Lower lobe of right lung (tissue), 2 donors: ENCODE data around the gene TEX35. TPM values are rescaled to one million over a fixed set of nuclear protein-coding genes. Genes with fewer than 3 reads are reported as not detected.

Source experiments
- ATAC-seq, 2 donors: fragments of 200-7000 bp; cut with Tn5 transposase; one replicate each; pipeline ENCODE4 v1.9.1; 2020 to 2022; ENCODE audit warnings: mild to moderate bottlenecking in 2 of 2, moderate library complexity in 2 of 2
- DNase-seq: peaks from one replicate; pipeline ENCODE4 v3.0.0-alpha.2; 2020
- H3K27ac ChIP-seq: fragments of 200-600 bp; one replicate; pipeline ENCODE4 v1.8.0; 2022
- H3K27me3 ChIP-seq: fragments of 200-600 bp; one replicate; pipeline ENCODE4 v1.8.0; 2022; ENCODE audit warnings: low read depth
- H3K36me3 ChIP-seq: fragments of 200-600 bp; one replicate; pipeline ENCODE4 v1.8.0; 2022; ENCODE audit warnings: mild to moderate bottlenecking
- H3K4me1 ChIP-seq: fragments of 200-600 bp; one replicate; pipeline ENCODE4 v1.8.0; 2022
- H3K4me3 ChIP-seq: fragments of 200-600 bp; one replicate; pipeline ENCODE4 v1.8.0; 2022; ENCODE audit warnings: mild to moderate bottlenecking
- H3K9me3 ChIP-seq: fragments of 200-600 bp; one replicate; pipeline ENCODE4 v1.8.0; 2022
- intact Hi-C: fragments of 100-400 bp; cut with DNase I; formaldehyde crosslinking; loops from one replicate; pipeline ENCODE4 v1.11.0; 2022
- total RNA-seq: library from RNA; stranded (reverse); fragmentation: NEBNext Ultra II Directional; extraction: Animal tissue kit (Norgen Biotek cat#: 25700); gene quantifications from one replicate; pipeline ENCODE4 v1.2.1, GENCODE V29; 2021
- TF ChIP-seq, protein P1 (sequence below): fragments of 200-600 bp; IDR thresholded peaks from one replicate; pipeline ENCODE4 v1.8.0; 2022; ENCODE audit warnings: antibody characterized with exemption, mild to moderate bottlenecking
- donor health status: DM: no; HTN: yes; CAD: no; lungs with severe emphysema.

TEX35 gene
- total RNA-seq, 1 donor from 2014 or later, result not detected

DNA sequence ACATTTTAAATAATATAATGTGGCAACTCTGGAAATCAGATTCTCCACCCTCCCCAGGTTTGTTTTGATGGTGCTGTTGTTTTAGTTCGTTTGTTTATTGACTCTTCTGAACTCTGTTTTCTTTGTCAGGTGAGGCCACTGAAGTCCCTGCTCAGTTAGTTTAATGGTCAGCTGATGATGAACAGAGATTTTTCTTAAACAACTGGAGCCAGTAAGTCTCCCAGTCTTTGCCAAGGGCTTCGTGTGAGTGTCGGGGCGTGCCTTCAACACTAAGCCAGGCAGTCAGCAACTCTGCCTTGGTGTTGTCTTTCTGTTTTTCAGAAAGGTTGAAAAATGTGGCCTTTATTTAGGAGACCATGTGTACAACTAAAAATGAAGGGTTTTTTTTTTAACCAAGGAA, 58.9 kb downstream of the TEX35 start:
- DNase-seq (no peak), ATAC-seq (no peak)
- Histone ChIP-seq H3K27me3 (no peaks in the 10 kb centered on the region), H3K4me1 (no peaks in the 10 kb centered on the region), H3K4me3 (no peak overlapping the region), H3K27ac (no peak overlapping the region), H3K36me3 (no peaks in the 10 kb centered on the region), H3K9me3 (no peaks in the 10 kb centered on the region)
- TF ChIP-seq, protein P1, sequence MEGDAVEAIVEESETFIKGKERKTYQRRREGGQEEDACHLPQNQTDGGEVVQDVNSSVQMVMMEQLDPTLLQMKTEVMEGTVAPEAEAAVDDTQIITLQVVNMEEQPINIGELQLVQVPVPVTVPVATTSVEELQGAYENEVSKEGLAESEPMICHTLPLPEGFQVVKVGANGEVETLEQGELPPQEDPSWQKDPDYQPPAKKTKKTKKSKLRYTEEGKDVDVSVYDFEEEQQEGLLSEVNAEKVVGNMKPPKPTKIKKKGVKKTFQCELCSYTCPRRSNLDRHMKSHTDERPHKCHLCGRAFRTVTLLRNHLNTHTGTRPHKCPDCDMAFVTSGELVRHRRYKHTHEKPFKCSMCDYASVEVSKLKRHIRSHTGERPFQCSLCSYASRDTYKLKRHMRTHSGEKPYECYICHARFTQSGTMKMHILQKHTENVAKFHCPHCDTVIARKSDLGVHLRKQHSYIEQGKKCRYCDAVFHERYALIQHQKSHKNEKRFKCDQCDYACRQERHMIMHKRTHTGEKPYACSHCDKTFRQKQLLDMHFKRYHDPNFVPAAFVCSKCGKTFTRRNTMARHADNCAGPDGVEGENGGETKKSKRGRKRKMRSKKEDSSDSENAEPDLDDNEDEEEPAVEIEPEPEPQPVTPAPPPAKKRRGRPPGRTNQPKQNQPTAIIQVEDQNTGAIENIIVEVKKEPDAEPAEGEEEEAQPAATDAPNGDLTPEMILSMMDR, result no peak
- intact Hi-C loops, result no loop called here

Other genes with a start within 250 kb of the TEX35 start
- not detected for gene CLEC20A, start 16.1 kb upstream of the TEX35 start, total RNA-seq
- 7.5 TPM for gene RALGPS2, start 212.1 kb downstream of the TEX35 start, total RNA-seq